ENCODE measurements around the gene HAUS7. TPM values are rescaled to one million over a fixed set of nuclear protein-coding genes. Genes with fewer than 3 reads are reported as not detected.
A peak's percentile ranks its signal among the peaks of the same experiment; 100 is the strongest.

Gene HAUS7
- total and polyA plus RNA-seq, 2 of the 8 experiments (the other 6 are each of a cell fraction or from before 2014, with no cell fraction given): 45.4 to 54.0 TPM

- Histone ChIP-seq H4K5ac (ENCODE audit: insufficient read length, low read depth, low read length) (no peak overlapping the region), H3K4me1 (replicated peaks in 1 of 4; ENCODE audit: control insufficient read depth in 3 of 4, insufficient read depth in 4 of 4, low read length in 3 of 4) (peaks cover 0 to 17% (median 5%) of the 10 kb centered on the region in 4 experiments; a peak in 3 of 7 replicates), H2BK20ac (ENCODE audit: low read length) (no peak overlapping the region), H3K9me3 (ENCODE audit: insufficient read depth in 2 of 2, low read depth in 1 of 2, low read length in 1 of 2) (no peaks in the 10 kb centered on the region), H3K4me2 (ENCODE audit: insufficient read depth in 1 of 2, low read depth in 2 of 2, low read length in 2 of 2) (0 out of 4 replicates have a peak overlapping the region, but pooled peaks have one; percentile 42 to 49), H3K4ac (replicated peaks; ENCODE audit: insufficient read length, low read depth, low read length) (no peak overlapping the region), H3K27me3 (replicated peaks in 1 of 4; ENCODE audit: control insufficient read depth in 3 of 4, extremely low read depth in 1 of 4, insufficient read depth in 3 of 4, low read length in 3 of 4) (peaks cover 5 to 24% (median 18%) of the 10 kb centered on the region in 4 experiments; a peak in 6 of 7 replicates), H2BK15ac (ENCODE audit: low read length) (no peak overlapping the region), H4K20me1 (replicated peaks in 1 of 2; ENCODE audit: control insufficient read depth in 1 of 2, insufficient read depth in 2 of 2, low read length in 2 of 2) (peaks cover 0 to 1% of the 10 kb centered on the region in 2 experiments), H3K18ac (ENCODE audit: extremely low read depth, low read length) (no peak overlapping the region), H3K4me3 (ENCODE audit: extremely low read depth in 1 of 4, insufficient read depth in 2 of 4, low read depth in 3 of 4, low read length in 4 of 4) (peak overlapping the region in 1 of 4 experiments; percentile 40; a peak in 1 of 8 replicates), H3K56ac (replicated peaks; ENCODE audit: insufficient read length, low read depth, low read length) (no peak overlapping the region), H3K23me2 (ENCODE audit: low read depth, low read length) (no peaks in the 10 kb centered on the region), H3K27ac (ENCODE audit: low read depth, low read length) (no peak overlapping the region), H3K79me2 (ENCODE audit: control insufficient read depth in 1 of 2, insufficient read depth in 2 of 2, low read length in 2 of 2) (no peaks in the 10 kb centered on the region), H4K91ac (replicated peaks; ENCODE audit: insufficient read length, low read length) (no peak overlapping the region), H3K14ac (ENCODE audit: insufficient read length) (no peak overlapping the region), H3K9ac (replicated peaks in 1 of 4; ENCODE audit: extremely low read depth in 1 of 4, low read depth in 3 of 4, low read length in 3 of 4) (no peak overlapping the region), H2BK5ac (ENCODE audit: low read depth, low read length) (no peak overlapping the region), H3K36me3 (ENCODE audit: control insufficient read depth in 2 of 4, insufficient read depth in 4 of 4, low read length in 3 of 4) (no peaks in the 10 kb centered on the region), H3K79me1 (ENCODE audit: low read depth, low read length) (no peaks in the 10 kb centered on the region), H3K23ac (ENCODE audit: insufficient read length) (no peak overlapping the region), H4K8ac (ENCODE audit: extremely low read depth, insufficient read depth, low read length) (no peak overlapping the region), H2BK12ac (ENCODE audit: low read depth, low read length) (no peak overlapping the region), H2AK5ac (ENCODE audit: low read depth, low read length) (no peak overlapping the region), H2BK120ac (replicated peaks; ENCODE audit: low read depth, low read length) (no peak overlapping the region), H2AFZ (ENCODE audit: low read length) (no peak overlapping the region)
- WGBS, 2 experiments (ENCODE audit: extremely low coverage in 1 of 2, insufficient coverage in 1 of 2, insufficient read length in 1 of 2, insufficient replicate concordance in 2 of 2, low coverage in 1 of 2, low lambda C conversion rate in 2 of 2, missing lambda C conversion rate in 1 of 2): 68% methylated on average over 5 of the region's 7 CpGs; no CpG with 5 or more reads in 1 of the 2 experiments
- ChIA-PET CTCF (ENCODE audit: partially characterized antibody) (interaction anchor here (1.2 kb wide), 1 partner anchor 20 kb away, joined by 3 read pairs; the partner anchor contains the start of gene BGN), POLR2A (ENCODE audit: partially characterized antibody) (interaction anchor here (0.9 kb wide), 2 partner anchors 14 to 209 kb away, joined by 3 read pairs; no protein-coding TSS in a partner anchor)
- FAIRE-seq (no peak), DNase-seq (ENCODE audit: low read depth in 1 of 2, low spot score in 2 of 2) (no peak)
- TF ChIP-seq CTCF (IDR thresholded peaks at IDR 0.05; ENCODE audit: control extremely low read depth in 1 of 3, insufficient read depth in 1 of 3, low read depth in 1 of 3, low read length in 3 of 3) (no peak), HDAC2 (IDR thresholded peaks at IDR 0.05; ENCODE audit: borderline replicate concordance in 1 of 2, low read depth in 2 of 2, low read length in 2 of 2) (no peak), CHD1 (IDR thresholded peaks at IDR 0.05; ENCODE audit: low read depth, low read length) (no peak), SP4 (IDR thresholded peaks at IDR 0.05; ENCODE audit: low read length) (no peak), GABPA (IDR thresholded peaks at IDR 0.05; ENCODE audit: borderline replicate concordance, insufficient read depth, low read length) (no peak), GTF2F1 (IDR thresholded peaks at IDR 0.05; ENCODE audit: borderline replicate concordance, low read depth, low read length) (no peak), E2F6 (IDR thresholded peaks at IDR 0.05) (no peak)
Measured at GRCh38 chrX:153475271-153475670, 4.9 kb upstream of the HAUS7 start.
